CD1c-positive myeloid dendritic cell (primary cell): Measurements from ENCODE around the gene PWWP2B.

ENCODE experiments used
- DNase-seq: peaks from one replicate; pipeline ENCODE4 v3.0.0-alpha.2; 2016; ENCODE audit errors: extremely low spot score

PWWP2B gene

DNA sequence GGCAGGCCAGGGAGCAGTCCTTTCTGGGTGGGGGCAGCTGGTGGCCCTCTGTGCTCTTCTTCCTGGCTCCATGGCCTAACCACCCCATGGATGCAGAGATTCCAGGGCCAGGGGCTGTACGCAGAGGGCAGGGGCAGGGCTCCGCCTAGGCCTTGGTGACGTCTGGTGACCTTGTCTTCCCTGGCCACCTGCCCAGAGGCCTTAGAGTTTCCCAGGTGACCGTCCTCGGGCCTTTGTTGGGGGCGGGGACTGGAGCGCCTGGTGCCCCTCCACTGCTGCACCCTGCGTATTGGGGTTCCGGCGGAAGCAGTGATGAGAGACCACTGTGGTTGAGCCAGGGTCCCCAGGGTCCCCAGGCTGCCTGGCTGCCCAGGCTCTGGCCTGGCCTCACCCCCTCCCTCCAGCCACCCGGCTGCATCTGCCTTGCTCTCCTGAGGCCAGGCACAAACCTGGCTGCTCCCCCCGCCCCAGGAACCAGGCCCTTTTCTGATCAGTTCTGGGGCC, 10.3 kb downstream of the PWWP2B start:
- DNase-seq = no peak

DNA sequence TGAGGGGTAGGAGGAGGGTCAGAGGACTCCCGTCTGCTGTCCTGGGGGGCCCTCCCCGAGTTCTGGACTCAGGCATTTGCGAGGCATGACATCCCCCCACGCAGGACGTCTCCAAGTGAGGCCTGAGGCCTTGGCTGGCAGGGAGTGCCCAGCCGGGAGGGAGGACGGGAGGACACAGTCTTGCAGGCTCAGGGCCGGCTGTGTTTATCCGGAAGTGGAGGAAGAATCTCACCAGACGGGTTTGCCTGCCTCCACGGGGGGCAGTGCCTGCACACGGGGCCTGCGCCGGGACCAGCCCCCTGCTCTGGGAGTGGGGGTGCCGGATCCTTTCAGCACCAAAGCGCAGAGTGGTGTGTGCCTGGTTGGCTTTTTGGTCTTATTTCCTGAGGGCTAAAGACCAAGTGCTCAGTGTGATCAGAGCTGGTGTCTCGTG, 10.9 kb downstream of the PWWP2B start:
- peak; percentile 60 for DNase-seq

DNA sequence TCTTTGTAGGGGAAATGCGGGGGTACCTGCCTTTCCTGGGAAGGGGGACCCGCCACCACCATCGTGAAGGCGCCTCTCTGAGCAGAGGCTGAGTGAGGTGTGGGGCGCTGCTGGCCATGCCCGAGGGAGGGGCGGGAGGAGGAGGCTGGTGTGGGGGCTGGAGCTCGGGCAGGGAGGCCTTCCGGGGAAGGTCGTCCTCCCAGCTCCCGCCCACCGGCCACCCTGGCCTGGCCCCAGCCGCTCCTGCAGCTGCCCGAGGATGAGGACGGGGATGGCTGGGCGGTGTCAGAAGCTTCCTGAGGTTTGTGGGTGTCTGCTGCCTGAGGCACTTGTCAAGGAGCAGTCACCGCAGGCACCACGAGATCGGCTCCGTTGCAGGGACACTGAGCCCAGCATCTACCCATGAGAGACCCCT, 11.4 kb downstream of the PWWP2B start:
- peak; percentile 42 for DNase-seq

DNA sequence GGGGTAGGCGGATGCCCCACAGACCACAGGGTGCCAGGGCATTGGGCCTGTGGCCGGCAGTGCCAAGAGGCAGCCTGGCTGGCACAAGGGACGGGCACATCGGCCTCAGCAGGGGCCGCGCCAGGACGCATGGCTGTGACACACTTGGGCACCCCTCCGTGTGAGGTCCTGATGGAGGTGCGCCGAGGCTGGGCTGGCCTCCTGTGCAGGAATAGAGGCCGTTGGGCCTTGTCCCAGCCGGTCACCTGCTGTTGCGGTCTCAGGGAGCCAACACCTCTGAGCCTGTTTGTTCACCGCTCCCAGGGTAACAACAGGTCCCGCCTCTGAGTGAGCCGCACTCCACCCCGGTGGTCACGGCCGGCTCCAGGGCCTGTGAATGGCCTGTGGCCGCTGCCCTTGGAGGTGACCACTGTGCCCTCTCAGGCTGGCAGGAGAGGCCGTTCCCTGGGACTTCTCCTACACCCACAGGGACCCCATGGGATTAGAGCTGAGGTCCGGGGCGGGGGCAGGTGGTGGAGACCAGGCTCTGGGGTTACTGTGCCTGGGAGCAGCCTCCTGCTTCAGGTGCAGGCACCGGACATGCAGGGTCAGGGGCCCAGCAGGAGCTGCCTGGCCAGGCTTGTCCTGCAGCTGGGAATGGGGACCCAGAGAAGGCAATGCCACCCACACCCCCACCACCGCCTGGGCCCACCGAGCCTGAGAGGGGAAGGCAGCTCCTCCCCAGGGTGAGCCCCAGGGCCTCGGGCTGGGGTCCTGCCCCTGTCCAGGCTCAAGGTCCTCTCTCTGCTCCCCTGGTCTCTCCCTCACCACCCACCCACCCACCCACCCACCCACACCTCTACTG, 12.0 kb downstream of the PWWP2B start:
- no peak for DNase-seq

DNA sequence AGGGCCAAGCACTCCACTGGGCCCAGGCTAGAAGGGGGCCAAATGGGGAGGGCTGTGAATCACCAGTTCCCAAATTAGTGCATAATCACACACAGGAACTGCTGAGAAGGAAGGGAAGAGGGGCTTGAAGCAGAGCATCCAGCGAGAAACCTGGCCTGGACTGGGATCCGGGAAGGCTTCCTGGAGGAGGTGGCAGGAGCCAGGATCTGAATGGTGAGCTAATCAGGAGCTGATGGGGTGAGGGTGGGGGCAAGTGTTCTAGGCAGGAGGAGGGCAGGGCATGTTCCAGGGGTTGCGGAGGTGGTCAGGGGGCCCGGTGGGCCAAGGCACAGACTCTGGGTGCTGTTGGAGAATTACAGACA, 12.6 kb downstream of the PWWP2B start:
- DNase-seq = no peak

DNA sequence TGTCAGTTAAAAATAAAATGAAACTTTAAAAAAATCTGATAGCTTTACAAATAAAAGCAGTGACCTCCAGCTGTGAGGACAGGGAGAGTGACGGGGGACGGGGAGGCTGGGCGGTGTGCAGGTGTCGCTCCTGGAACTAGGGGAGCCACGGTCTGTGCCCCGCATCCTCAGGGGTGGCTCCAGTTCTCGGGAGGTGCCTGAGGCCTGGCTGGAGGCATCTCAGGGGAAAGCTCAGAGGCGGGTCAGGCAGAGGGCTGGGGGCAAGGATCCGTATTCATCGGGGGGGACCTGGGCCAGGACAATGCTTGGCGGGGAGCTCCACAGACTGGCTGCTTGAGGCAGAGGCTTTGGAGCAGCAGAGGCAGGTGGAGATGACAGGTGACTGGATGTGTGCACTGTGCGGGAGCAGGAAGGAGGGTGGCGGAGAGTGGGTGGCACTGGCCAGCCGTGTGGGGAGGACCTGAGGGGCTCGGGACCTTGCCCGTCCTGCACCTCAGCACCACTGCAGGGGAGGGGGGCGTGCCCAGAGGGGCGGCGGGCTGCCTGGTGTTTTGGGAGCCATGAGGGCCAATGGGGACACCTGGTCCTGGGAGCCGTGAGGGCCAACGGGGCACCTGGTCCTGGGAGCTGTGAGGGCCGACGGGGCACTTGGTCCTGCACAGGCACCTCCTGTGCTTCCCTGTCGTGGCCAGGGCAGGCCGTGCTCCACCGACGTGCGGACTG, 13.2 kb downstream of the PWWP2B start:
- no peak for DNase-seq

DNA sequence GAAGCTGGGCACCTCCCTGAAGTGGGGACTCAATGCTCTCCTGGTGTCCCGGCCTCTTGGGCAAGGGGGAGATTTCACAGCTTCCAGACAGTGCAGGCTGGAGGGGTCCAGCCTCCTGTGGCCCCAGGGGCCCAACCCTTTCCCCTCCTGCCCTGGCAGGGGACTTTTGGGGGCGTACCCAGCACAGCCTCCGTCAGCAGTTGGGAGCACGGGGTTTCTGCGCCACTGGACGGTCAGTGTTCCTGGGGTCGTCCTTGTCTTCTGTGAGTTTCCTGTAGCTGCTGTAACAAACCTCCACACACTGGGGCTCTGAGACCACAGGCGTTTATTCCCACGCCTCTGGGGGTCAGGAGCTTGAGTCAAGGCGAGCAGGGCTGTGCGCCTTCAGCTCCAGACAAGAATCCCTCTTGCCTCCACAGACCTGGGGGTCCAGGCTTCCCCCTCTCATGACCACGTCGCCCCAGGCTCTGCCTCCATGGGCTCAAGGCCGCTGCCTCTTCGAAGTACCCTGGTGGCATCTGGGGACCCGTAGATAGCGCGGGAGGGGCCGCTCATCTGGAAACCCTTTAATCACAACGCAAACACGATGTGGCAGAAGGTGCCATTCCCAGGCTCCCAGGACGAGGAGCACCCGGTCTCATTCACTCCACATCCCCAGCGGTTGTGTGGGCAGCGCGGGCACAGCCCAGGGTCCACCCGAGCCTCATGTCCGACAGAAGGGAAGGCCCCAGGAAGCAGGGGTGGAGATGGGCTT, 14.0 kb downstream of the PWWP2B start:
- no peak for DNase-seq

DNA sequence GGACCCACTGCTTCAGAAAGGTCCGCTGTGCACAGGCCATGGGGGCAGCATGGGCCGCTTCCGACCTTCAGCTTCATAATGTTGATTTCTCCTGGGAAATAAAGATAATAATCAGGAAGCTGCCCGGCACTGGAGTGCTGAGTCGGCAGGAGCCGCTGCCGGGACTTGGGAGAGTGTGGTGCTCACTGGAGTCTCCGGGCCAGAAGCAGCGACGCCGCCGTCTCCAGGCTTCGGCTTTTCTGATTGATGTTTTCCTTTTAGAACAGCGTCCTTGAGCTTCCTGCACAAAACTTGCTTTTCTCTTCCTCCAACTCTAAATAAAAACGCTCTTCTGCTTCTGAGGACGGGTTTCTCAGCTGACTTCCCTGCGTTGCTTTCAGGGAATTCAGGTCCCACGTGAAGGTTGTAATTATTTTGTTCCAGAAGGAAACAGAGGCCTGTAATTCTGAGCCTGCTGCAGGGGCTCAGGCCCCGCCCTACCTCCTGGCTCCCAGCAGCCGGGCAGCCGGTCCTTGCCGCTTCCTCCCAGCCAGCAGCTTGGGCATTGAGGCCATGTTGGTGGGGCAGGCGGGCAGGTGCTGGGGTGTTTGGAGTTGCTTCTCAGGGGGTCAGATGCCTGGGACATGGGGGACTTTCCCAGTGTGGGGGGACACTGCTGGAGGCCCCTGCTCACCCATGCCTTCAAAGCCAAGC, 14.7 kb downstream of the PWWP2B start:
- no peak for DNase-seq

DNA sequence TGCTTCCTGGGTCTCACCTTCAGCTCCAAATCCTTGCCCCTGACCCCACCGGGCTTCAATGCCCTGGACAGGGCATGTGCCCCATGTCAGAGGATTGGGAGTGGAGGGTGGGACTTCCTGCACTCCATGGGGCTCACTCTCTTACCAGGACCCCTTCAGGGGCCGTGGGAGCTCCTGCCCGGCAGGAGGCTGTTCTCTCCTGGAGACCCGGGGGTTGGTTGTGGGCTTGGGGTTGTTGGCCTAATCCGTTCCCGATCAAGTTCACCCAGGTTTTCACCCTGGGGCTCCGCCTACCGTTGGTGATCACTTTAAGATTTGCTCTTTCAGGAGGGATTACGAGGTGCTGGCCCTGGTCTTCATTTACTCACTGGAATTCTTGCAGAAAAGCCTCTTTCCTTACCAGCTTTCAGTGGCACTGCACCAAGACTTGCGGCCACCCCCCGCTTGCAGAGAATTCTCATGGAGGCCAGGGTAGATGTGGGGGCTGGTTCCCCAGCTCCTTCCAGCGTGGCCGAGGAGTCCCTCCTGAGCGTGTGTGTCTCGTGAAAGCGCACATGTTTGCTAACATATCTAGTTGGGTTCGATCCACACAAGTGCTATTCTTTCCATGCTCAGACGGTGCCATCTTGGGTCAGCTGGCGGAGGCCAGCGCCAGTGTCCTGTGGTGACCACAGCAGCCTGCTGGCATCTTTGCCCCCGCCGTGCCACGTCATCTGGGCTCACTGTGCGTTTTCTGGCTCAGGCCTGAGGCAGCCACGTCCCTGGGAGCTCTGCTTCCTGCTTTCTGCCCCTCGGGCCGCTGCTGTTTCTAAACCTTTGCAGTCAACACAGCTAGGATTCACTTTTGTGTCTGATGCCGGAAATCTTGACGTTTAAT, 15.6 kb downstream of the PWWP2B start:
- DNase-seq = peak; percentile 64

DNA sequence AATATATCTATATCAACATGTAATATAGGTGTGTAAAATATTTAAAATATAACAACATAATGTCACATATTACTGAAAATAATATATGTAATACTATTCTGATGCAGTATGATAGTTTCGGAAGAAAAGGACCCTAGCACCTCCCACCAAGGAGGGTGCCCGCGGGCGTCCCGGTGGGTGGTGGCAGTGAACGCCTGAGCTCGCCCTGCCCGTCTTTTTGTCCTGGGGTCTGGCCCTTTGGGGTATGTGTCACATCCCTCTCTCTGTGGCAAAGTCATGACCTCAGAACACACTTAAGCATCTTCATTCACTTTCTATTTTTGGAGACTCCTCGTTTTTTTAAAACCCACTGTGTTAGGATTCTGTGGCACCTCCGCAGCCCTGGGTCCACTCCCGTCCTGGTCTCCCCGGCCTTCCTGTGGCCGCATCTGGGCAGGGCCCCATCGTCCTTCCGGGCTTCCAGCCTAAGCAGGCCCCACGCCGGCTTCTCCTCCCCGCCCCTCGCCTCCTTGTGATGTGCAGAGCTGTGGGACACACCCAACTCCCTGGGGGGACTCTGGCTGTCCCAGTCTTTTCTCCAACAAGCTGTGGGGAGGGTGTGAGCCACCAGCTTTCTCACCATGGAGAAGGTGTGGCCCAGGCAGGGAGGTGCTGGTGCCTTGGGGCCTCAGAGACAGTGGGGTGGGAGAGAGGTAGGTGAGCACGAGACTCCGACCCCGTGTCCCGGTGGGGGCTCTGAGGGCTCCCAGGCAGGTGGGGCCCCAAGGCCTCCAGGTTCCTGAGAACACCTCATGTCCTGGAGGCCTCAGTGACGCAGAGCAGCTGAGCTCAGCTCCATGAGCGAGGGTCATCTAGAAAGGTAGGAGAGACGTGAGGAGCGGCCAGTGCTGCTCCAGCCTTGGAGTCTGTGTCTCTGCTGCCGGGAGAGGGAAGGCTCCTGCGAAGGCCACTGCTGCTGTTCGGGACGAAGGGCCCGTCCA, 16.5 kb downstream of the PWWP2B start:
- DNase-seq = no peak

DNA sequence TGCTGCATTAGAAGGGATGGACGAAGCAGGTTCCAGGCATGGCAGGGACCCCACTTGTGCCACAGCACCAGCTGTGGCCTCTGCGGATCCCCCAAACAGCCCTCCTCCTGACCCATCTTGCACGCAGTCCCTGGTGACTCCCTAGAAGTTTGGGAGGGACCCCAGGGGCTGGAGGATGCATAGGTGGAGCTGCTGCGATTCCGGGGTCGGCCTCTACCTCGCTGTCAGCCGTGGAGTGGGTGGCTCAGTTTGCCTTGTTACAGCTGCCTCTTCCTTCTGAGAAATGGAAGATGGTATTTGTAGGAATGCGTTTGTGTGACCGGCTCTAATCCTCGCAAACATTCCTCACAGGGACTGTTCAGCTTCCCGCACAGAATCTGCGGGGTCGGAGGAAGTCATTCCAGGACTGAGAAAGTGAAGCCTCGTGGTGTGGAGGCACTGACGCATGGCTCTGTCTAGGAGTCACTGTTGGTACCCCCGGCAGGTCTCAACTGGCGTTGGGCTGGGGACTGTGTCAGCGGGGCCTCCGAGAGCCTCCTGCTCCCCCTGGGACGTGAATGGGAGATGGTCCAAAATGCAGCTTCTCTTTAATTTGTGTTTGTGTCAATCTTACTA, 17.5 kb downstream of the PWWP2B start:
- DNase-seq = no peak

DNA sequence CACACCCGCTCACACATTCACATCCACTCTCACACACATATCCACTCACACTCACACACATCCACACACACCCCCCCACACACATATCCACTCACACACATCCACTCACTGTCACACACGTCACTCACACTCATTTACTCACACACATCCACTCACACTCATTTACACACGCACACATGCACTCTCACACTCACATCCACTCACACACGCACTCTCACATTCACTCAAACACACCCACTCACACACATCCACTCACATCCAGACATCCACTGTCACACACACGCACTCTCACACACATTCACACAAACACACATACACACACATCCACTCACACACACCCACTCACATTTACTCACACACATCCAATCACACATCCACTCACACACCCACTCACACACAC, 18.3 kb downstream of the PWWP2B start:
- no peak for DNase-seq

DNA sequence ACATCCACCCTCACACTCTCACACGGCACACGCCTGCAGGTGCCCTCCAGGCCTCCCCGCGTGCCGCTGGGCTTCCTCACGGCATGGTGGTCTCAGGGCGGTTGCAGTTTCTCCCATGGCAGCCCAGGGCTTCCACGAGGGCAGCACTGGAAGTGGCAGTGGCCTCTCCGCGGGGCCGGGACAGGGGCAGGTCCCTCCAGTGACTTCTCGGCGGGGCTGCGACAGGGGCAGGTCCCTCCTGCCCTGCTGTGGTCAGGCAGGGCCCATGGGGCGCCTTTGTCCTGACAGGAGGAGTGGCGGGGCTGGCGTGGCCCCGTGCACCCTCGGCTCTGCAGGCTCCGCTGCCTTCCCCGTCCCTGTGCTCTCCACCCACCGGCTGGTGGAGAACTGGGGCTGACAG, 19.0 kb downstream of the PWWP2B start:
- no peak for DNase-seq

DNA sequence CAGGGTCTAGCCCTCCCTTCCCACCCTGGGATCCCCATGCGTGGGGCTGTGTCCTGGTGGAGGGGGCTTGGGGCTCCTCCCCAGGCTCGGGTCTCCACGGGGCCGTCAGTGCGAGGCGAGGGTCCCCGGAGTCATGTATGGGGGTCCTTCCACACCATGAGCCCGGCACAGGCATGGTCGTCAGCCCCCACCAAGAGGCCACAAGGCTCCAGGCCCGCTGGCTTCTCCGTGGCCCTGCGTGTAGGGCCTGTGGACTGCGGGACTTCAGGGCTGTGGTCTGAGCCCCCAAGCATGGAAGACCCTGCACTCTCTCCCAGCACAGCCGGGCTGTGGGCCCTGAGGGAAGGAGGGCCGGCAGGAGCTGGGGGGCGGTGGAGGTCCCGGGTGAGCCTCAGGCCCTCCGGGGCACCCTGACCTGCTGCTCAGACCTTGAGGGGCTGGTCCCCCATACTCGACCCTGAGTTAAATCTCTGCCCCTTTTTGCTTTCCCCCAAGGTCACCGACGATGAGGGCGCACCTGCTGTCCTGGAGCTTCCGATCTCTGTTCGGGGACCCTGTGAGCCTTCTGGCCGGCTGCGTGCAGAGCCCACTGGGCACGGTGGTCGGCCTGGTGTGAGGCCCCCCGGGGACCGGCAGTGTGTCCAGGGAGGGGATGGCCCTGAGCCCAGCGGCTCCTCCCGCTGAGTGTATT, 19.7 kb downstream of the PWWP2B start:
- DNase-seq = no peak

DNA sequence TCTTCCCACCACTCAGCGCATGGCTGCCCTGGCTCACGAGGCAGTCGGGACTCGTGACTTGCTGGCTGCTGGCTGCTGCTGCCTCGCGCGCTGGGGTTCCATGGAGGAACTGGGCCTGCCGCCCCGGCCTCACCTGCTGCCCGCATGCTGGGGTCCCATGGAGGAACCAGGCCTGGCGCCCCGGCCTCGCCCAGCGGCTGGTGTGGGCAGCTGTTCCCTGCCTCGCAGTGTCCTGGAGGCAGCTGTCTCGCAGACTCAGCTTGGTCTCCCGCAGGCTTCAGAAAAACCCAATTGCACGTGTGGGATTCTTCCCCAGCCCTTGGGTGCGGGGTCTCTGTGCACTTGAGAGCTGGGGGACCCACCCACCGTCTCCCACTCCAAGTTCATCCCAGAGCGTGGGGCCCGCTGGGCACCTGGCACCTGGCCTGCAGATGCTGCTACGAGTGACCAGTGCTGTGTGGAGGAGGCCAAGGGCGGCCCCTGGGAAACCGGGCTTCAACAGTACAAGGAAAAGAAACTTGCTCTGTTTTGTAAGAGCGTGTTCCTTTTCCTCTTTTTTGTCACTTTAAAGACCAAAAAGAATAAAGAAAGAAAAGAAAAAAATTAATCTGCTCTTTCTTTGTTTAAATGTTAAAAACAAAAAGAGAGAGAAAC, 20.4 kb downstream of the PWWP2B start:
- DNase-seq = peak; percentile 49

DNA sequence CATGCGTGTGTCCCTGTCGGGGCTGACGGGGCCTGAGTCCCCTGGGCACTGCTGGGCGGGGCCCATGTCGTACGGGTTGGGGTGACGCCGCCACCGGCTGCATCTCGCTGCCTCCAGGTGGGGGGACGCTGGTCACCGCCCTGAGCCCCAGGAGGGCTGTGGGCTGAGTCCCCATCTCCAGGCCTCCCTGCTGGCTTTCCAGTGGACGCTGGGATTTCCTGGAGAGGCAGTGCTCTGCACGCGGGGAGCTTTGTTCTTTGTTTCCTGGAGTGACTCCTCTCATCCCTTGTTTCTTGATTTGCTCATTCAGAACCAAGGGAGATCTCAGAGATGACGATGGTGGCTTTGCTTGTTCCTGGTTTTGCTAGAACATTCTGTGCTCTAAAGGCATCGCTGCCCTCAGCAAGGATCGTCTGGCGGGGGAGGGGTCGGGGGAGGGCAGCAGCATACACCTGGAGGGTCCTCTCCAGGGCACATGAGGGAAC, 21.0 kb downstream of the PWWP2B start:
- DNase-seq = peak; percentile 22

DNA sequence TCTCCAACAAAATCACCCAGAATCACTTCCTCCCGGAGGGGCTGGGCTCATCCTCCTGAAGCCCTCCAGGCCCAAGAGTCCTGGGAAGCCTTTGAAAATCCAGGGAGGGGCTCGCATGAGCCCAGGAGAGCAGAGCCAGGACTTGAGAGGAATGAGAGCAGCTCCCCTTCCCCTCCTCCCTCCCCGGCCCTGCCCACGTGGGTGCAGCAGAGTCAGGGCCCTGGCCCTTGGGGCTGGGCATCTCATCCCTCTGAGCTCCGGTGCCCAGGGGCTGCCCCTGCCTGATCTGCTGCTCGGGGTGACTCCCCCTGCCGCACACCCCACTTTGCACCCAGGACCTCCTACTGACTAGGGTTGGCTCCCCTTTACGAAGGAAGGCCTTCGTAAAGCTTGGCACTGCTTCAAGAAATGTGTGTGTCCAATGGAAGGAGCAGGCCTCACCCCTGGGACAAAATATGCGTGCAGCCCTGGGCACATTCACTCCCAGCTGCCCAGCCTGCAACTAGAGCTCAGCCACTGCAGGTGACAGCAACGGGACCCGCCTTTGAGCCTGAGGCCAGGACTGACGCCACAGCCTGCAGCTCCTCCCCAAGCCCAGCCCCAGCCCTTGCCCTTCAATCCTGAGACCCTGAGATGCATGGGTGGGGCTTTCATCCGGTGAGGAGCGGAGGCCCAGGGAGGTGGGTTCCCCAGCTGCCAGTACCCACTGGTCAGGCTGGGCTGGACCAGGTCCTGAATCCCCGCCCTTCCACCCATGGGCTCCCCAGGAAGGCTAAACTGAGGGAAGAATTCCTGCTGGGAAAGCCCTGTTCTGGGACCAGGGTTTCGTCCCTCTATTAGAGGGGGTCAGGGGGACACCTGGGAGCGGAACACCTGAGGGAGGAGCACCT, 21.8 kb downstream of the PWWP2B start:
- DNase-seq = no peak
